Testis (tissue), 2 donors: Measurements from ENCODE around the gene ACSM2A.
"Not testable (repeated sequence)": the region's sequence is repeated elsewhere in the genome, so short reads cannot be mapped to it uniquely, and the experiment has no call there.

ENCODE experiments used
- POLR2A ChIP-seq: fragments of 450-650 bp; IDR thresholded peaks from one replicate; pipeline ENCODE4 v1.6.1; 2017; ENCODE audit warnings: antibody characterized with exemption, mild to moderate bottlenecking, moderate library complexity
- TF ChIP-seq, protein P1 (sequence below), 3 experiments: fragments of 450-650 bp in 2 of 3; fragments of 200-600 bp in 1 of 3; sonication (generic) in 1 of 3; IDR thresholded peaks; one replicate each; pipeline ENCODE4 v1.5.1; 2016 to 2019; ENCODE audit warnings: antibody characterized with exemption in 3 of 3, mild to moderate bottlenecking in 2 of 3, moderate library complexity in 1 of 3

- TF ChIP-seq, protein P1, sequence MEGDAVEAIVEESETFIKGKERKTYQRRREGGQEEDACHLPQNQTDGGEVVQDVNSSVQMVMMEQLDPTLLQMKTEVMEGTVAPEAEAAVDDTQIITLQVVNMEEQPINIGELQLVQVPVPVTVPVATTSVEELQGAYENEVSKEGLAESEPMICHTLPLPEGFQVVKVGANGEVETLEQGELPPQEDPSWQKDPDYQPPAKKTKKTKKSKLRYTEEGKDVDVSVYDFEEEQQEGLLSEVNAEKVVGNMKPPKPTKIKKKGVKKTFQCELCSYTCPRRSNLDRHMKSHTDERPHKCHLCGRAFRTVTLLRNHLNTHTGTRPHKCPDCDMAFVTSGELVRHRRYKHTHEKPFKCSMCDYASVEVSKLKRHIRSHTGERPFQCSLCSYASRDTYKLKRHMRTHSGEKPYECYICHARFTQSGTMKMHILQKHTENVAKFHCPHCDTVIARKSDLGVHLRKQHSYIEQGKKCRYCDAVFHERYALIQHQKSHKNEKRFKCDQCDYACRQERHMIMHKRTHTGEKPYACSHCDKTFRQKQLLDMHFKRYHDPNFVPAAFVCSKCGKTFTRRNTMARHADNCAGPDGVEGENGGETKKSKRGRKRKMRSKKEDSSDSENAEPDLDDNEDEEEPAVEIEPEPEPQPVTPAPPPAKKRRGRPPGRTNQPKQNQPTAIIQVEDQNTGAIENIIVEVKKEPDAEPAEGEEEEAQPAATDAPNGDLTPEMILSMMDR (IDR thresholded peaks at IDR 0.05) = not testable (repeated sequence)
- TF ChIP-seq POLR2A = not testable (repeated sequence)
Measured at GRCh38 chr16:20531795-20532194, 80.5 kb downstream of the ACSM2A start.
